Esophagus muscularis mucosa (tissue), 3 donors: ENCODE measurements around the gene SOCS7.

Source experiments
- CTCF ChIP-seq, 3 experiments: fragments of 200-600 bp in 2 of 3; fragments of 450-650 bp in 1 of 3; sonication (generic) in 2 of 3; IDR thresholded peaks; one replicate each; pipeline ENCODE4 v1.5.1; 2017 to 2019; ENCODE audit warnings: antibody characterized with exemption in 3 of 3, mild to moderate bottlenecking in 2 of 3, moderate library complexity in 1 of 3
- POLR2A ChIP-seq: fragments of 450-650 bp; IDR thresholded peaks from one replicate; pipeline ENCODE4 v1.6.1; 2017; ENCODE audit warnings: antibody characterized with exemption, moderate library complexity, mild to moderate bottlenecking, low read depth

GRCh38 chr17:38452719-38453118 is 101.1 kb downstream of the SOCS7 start:
- TF ChIP-seq POLR2A (no peak), CTCF (IDR thresholded peaks at IDR 0.05) (no peak)
